ENCODE data around the gene CPNE1. TPM values are rescaled to one million over a fixed set of nuclear protein-coding genes. Genes with fewer than 3 reads are reported as not detected.

The CPNE1 gene
- total RNA-seq, 3 donors from 2014 or later (not counting 1 experiment from before 2014, with no cell fraction given) = 298 to 342 (median 334) TPM

GRCh38 chr20:35669221-35669620 is 4.5 kb upstream of the CPNE1 start:
- peaks cover 6% of the 10 kb centered on the region for H3K4me1 ChIP-seq (ENCODE audit: control insufficient read depth, insufficient read depth, low read length)
- peaks cover 9% of the 10 kb centered on the region in 2 donors for H3K4me1 Mint-ChIP-seq
- no peak overlapping the region for H3K4me3 ChIP-seq (ENCODE audit: low read length)
- H3K4me3 Mint-ChIP-seq = no peak overlapping the region
- no peak overlapping the region for H3K27ac Mint-ChIP-seq
- H3K9me3 Mint-ChIP-seq = no peaks in the 10 kb centered on the region
- H3K27me3 Mint-ChIP-seq (ENCODE audit: low read depth in 2 of 2) = no peaks in the 10 kb centered on the region
- ATAC-seq (no peak), DNase-seq (no peak)
- peaks cover 38% of the 10 kb centered on the region for H3K36me3 ChIP-seq (ENCODE audit: control insufficient read depth, insufficient read depth, low read length)
- no peak overlapping the region for H3K27ac ChIP-seq (ENCODE audit: low read length)
- H3K36me3 Mint-ChIP-seq = peaks cover 22% of the 10 kb centered on the region
- intact Hi-C loops (cut with micrococcal nuclease) = no loop called here
- H3K9me3 ChIP-seq (ENCODE audit: control insufficient read depth, insufficient read depth, low read length) = no peaks in the 10 kb centered on the region
- no peak for TF ChIP-seq CTCF (IDR thresholded peaks at IDR 0.05)
- WGBS (ENCODE audit: insufficient coverage) = 94% methylated on average over 5 of the region's 5 CpGs
- H3K27me3 ChIP-seq (ENCODE audit: control insufficient read depth, insufficient read depth, low read length) = no peaks in the 10 kb centered on the region

- intact Hi-C loops (cut with micrococcal nuclease) = loop anchor here (1.0 to 2.0 kb wide), 2 partner anchors 102 to 125 kb away; no protein-coding TSS in a partner anchor
- TF ChIP-seq CTCF (IDR thresholded peaks at IDR 0.05) = no peak
- peaks cover 42% of the 10 kb centered on the region in 2 donors for H3K4me1 Mint-ChIP-seq
- H3K27ac Mint-ChIP-seq = peak overlapping the region in 1 of 2 donors; percentile 100
- no peak overlapping the region for H3K4me3 Mint-ChIP-seq
- 98% methylated on average over 13 of the region's 17 CpGs for WGBS (ENCODE audit: insufficient coverage)
- H3K9me3 Mint-ChIP-seq = no peaks in the 10 kb centered on the region
- no peaks in the 10 kb centered on the region for H3K27me3 Mint-ChIP-seq (ENCODE audit: low read depth in 2 of 2)
- Histone ChIP-seq H3K4me3 (ENCODE audit: low read length) (no peak overlapping the region), H3K36me3 (ENCODE audit: control insufficient read depth, insufficient read depth, low read length) (peaks cover 20% of the 10 kb centered on the region), H3K9me3 (ENCODE audit: control insufficient read depth, insufficient read depth, low read length) (no peaks in the 10 kb centered on the region), H3K27me3 (ENCODE audit: control insufficient read depth, insufficient read depth, low read length) (no peaks in the 10 kb centered on the region), H3K4me1 (ENCODE audit: control insufficient read depth, insufficient read depth, low read length) (peaks cover 13% of the 10 kb centered on the region), H3K27ac (ENCODE audit: low read length) (no peak overlapping the region)
- ATAC-seq (no peak), DNase-seq (no peak)
- H3K36me3 Mint-ChIP-seq = peaks cover 16% of the 10 kb centered on the region
These were observed 1.2 kb upstream of the CPNE1 start for GRCh38 chr20:35665949-35666288.

GRCh38 chr20:35663516-35664465 is 909 bp downstream of the CPNE1 start:
- Mint-ChIP-seq H3K9me3 (no peaks in the 10 kb centered on the region), H3K27ac (peak overlapping the region in 1 of 2 donors; percentile 100), H3K27me3 (ENCODE audit: low read depth in 2 of 2) (no peaks in the 10 kb centered on the region), H3K4me3 (peak overlapping the region; percentile 96), H3K36me3 (peaks cover 4% of the 10 kb centered on the region), H3K4me1 (peaks cover 60 to 64% of the 10 kb centered on the region in 2 donors)
- no peaks in the 10 kb centered on the region for H3K27me3 ChIP-seq (ENCODE audit: control insufficient read depth, insufficient read depth, low read length)
- DNase-seq = peak; percentile 68 to 83
- peak overlapping the region; percentile 81 for H3K4me3 ChIP-seq (ENCODE audit: low read length)
- intact Hi-C loops (cut with micrococcal nuclease) = loop anchor here (1.0 to 5.0 kb wide), 5 partner anchors 34 to 123 kb away; partner anchors contain the start of genes NFS1, RBM39 and ROMO1
- under 1% methylated on average over 27 of the region's 28 CpGs for WGBS (ENCODE audit: insufficient coverage)
- peak; percentile 54 to 74 (median 61) for ATAC-seq
- H3K9me3 ChIP-seq (ENCODE audit: control insufficient read depth, insufficient read depth, low read length) = no peaks in the 10 kb centered on the region
- peaks cover 3% of the 10 kb centered on the region for H3K36me3 ChIP-seq (ENCODE audit: control insufficient read depth, insufficient read depth, low read length)
- peak overlapping the region; percentile 97 for H3K27ac ChIP-seq (ENCODE audit: low read length)
- peaks cover 24% of the 10 kb centered on the region for H3K4me1 ChIP-seq (ENCODE audit: control insufficient read depth, insufficient read depth, low read length)
- TF ChIP-seq CTCF (IDR thresholded peaks at IDR 0.05) = no peak

Measured in natural killer cell (primary cell).